HG03565 (cell line): ENCODE results near the gene AQP12A.
"Not testable (repeated sequence)": the region's sequence is repeated elsewhere in the genome, so short reads cannot be mapped to it uniquely, and the experiment has no call there.

Experiments
- ATAC-seq: cut with Tn5 transposase; IDR thresholded peaks from one replicate; pipeline ENCODE4 v1.9.1; 2021; ENCODE audit warnings: mild to moderate bottlenecking, moderate library complexity; ENCODE audit not compliant: unreplicated experiment

Gene AQP12A

GRCh38 chr2:240687741-240688552 is 3.7 kb upstream of the AQP12A start:
- ATAC-seq, result no peak

GRCh38 chr2:240688553-240688919 is 3.1 kb upstream of the AQP12A start:
- ATAC-seq, result no peak

GRCh38 chr2:240689975-240690374 is 1.7 kb upstream of the AQP12A start:
- no peak for ATAC-seq

GRCh38 chr2:240690421-240691074 is 1.1 kb upstream of the AQP12A start:
- not testable (repeated sequence) for ATAC-seq

GRCh38 chr2:240691075-240691427 is 615 bp upstream of the AQP12A start:
- ATAC-seq, result not testable (repeated sequence)

- not testable (repeated sequence) for ATAC-seq
These were observed 1.2 kb downstream of the AQP12A start for GRCh38 chr2:240692583-240693561.

GRCh38 chr2:240694304-240694703 is 2.6 kb downstream of the AQP12A start:
- ATAC-seq, result not testable (repeated sequence)

- not testable (repeated sequence) for ATAC-seq
These were observed 3.9 kb downstream of the AQP12A start for GRCh38 chr2:240695593-240695992.

- not testable (repeated sequence) for ATAC-seq
These were observed 4.8 kb downstream of the AQP12A start for GRCh38 chr2:240696469-240696868.

- not testable (repeated sequence) for ATAC-seq
These were observed 7.3 kb downstream of the AQP12A start for GRCh38 chr2:240698852-240699561.

GRCh38 chr2:240699835-240700234 is 8.2 kb downstream of the AQP12A start:
- not testable (repeated sequence) for ATAC-seq

GRCh38 chr2:240700616-240701015 is 8.9 kb downstream of the AQP12A start:
- not testable (repeated sequence) for ATAC-seq

- no peak for ATAC-seq
These were observed 9.5 kb downstream of the AQP12A start for GRCh38 chr2:240701091-240701735.

- no peak for ATAC-seq
These were observed 10.3 kb downstream of the AQP12A start for GRCh38 chr2:240701736-240702639.

GRCh38 chr2:240702640-240703011 is 11.0 kb downstream of the AQP12A start:
- ATAC-seq, result no peak

- ATAC-seq, result no peak
These were observed 12.0 kb downstream of the AQP12A start for GRCh38 chr2:240703417-240704341.

GRCh38 chr2:240704651-240705050 is 13.0 kb downstream of the AQP12A start:
- ATAC-seq, result no peak

GRCh38 chr2:240705204-240705791 is 13.6 kb downstream of the AQP12A start:
- ATAC-seq, result no peak
